Fibroblast of the aortic adventitia (primary cell): ENCODE measurements around the gene CD276. TPM values are rescaled to one million over a fixed set of nuclear protein-coding genes. Genes with fewer than 3 reads are reported as not detected.

Experiments
- DNase-seq: peaks from one replicate; pipeline ENCODE4 v3.0.0-alpha.2; 2010; ENCODE audit warnings: low read depth
- H3K4me3 ChIP-seq: 2 replicates; pipeline ENCODE4 v1.5.1; 2011; ENCODE audit warnings: low read depth, mild to moderate bottlenecking, control low read depth, low read length, moderate library complexity
- CTCF ChIP-seq: IDR thresholded peaks from 2 replicates; pipeline ENCODE4 v1.5.1; 2011; ENCODE audit warnings: mild to moderate bottlenecking, low read length, control low read depth, inconsistent platforms; ENCODE audit not compliant: insufficient read depth
- total RNA-seq: library from RNA; depleted of rRNA; stranded (reverse); fragments of >200 nt; gene quantifications from 2 replicates; pipeline ENCODE4 v1.2.3, GENCODE V29; 2012; ENCODE audit warnings: low replicate concordance

Gene CD276
- total RNA-seq, 1 donor: 87.3 TPM

DNA sequence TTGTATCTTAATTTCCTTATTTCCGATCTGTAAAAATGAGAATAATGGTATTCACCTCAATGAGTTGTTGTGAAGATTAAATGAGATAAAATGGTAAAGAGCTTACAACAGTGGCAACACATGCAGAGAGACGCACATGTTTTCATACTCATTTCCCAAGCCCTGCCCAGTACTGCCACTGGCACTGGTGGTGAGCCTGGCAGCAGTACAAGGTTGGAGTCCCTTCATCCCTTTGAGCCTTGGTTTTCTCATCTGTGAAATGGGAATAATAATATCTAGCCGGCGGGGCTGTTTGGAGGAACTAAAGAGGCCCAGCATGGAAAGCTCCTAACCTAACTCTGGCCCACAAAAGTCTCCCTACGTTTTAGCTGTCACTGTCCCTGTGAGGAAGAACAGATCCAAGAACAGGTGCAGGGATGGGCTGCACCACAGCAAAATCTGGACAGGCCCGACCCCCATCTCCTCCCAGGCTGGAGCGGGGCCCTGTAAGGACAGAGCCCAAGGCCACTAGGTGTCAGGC, 866 bp upstream of the CD276 start:
- H3K4me3 ChIP-seq: no peak overlapping the region
- TF ChIP-seq CTCF: peak; percentile 36
- DNase-seq: no peak

DNA sequence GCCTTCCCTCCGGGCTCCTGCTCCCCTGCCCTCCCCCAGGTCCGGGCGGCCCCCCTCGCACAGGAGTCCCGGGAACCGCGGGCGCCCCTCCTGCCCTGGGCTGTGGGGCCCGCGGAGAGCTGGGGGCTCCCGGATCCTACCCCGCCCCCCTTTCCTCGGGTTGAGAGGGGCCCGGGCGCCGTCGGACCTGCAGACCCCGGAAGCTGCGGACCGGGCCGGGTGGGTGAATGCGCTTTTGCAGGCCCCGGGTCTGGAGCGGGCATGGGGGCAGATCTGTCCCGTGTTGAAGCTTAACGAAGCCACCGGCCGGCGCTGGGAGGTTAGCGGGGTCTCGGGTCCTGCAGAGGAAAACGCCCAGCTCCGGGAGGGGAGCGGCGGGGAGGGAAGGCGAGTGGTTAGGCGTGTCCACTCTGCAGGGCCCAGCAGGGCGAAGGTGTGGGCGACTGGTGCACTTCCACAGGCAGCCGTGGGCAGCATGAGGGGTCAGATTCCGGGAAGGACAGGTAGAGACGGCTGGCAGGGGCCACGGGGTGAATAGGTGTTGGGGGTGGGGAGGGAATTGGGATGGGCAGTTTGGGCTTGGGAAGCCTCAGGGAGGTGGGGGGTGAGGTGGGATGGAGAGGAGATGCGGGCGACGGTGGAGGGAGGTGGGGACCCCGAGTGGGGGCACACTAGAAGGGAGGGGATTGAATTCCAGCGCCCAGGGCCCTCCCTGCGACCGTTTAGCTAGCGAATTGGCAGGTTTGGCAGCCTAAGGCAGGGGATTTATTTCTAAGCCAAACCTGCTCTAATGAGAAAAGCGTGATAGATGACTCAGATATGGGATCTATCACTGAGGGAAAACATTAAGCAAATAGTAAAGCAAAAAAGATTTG, 635 bp downstream of the CD276 start:
- TF ChIP-seq CTCF: no peak
- DNase-seq: peak; percentile 83

GRCh38 chr15:73685981-73686380, 1.8 kb downstream of the CD276 start:
- no peak for DNase-seq
- H3K4me3 ChIP-seq: peak overlapping the region; percentile 87
- TF ChIP-seq CTCF: no peak

More for the DNA sequence above, 635 bp downstream of the CD276 start:
- peak overlapping the region; percentile 87 for H3K4me3 ChIP-seq

- peak; percentile 89 for DNase-seq
- H3K4me3 ChIP-seq: peak overlapping the region; percentile 87
- no peak for TF ChIP-seq CTCF
Measured at GRCh38 chr15:73686781-73687256, 2.6 kb downstream of the CD276 start.

GRCh38 chr15:73687351-73687750, 3.2 kb downstream of the CD276 start:
- no peak for TF ChIP-seq CTCF
- H3K4me3 ChIP-seq: peak overlapping the region; percentile 22
- no peak for DNase-seq

DNA sequence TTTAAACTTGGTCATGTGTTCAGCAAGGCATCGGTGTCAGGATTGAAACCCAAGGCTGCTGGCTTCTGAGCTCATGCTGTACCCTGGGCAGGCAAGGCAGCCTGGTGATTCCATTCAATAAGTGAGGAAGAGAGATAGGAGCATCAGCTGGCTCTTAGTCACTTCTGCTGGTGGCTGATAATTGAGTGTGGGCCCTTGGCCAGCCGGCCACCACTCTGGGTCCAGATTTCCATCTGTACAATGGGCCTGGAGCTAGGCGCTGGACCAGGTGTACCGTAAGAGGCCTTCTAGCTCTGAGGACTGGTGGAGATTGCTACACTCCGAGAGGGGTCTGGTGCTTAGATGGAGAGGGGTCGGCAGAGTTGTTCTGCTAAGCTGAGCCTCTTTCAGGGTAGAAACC, 4.3 kb downstream of the CD276 start:
- no peak for TF ChIP-seq CTCF
- no peak overlapping the region for H3K4me3 ChIP-seq
- DNase-seq: peak; percentile 38
